Endometrial microvascular endothelial cells (primary cell): ENCODE measurements around the gene ARL4D. TPM values are rescaled to one million over a fixed set of nuclear protein-coding genes. Genes with fewer than 3 reads are reported as not detected.
"Not testable (repeated sequence)": the region's sequence is repeated elsewhere in the genome, so short reads cannot be mapped to it uniquely, and the experiment has no call there.

Source experiments
- in situ Hi-C: cut with HindIII; loops from 2 replicates; pipeline ENCODE4 v1.10.0; 2017; ENCODE audit warnings: low sequenced_read_pairs, low pct_unique_long_range_greater_than_20kb; ENCODE audit errors: inconsistent ontology term
- total RNA-seq: library from RNA; depleted of rRNA; stranded (reverse); fragments of >200 nt; gene quantifications from one replicate; pipeline ENCODE4 v1.2.3, GENCODE V29; 2015; ENCODE audit errors: inconsistent ontology term

The ARL4D gene
- total RNA-seq, 1 donor from 2014 or later = 1.4 TPM

DNA sequence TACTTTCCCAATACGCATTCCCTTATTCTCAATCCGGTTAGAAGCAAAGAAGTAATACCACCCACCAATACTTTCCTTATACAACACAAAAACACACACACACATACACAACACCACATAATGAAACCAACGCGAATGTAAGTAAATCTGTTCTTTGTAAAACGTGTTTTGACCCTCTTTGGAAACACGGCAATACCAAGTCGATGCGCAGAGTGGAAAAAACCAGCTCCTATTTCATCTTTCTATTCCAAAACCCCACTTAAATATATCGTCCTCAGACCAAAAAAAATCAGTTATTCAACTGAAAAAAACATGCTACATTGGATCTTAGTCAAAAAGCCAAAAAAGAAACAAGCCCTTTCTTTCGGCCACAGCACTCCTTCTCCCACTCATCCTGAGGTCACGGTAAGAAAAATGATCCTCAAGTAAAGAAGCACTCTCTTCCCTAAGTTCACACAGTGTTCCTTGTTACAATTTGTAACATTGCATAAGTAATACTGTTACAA lies 31.0 kb upstream of the ARL4D start:
- in situ Hi-C loops = no loop called here

DNA sequence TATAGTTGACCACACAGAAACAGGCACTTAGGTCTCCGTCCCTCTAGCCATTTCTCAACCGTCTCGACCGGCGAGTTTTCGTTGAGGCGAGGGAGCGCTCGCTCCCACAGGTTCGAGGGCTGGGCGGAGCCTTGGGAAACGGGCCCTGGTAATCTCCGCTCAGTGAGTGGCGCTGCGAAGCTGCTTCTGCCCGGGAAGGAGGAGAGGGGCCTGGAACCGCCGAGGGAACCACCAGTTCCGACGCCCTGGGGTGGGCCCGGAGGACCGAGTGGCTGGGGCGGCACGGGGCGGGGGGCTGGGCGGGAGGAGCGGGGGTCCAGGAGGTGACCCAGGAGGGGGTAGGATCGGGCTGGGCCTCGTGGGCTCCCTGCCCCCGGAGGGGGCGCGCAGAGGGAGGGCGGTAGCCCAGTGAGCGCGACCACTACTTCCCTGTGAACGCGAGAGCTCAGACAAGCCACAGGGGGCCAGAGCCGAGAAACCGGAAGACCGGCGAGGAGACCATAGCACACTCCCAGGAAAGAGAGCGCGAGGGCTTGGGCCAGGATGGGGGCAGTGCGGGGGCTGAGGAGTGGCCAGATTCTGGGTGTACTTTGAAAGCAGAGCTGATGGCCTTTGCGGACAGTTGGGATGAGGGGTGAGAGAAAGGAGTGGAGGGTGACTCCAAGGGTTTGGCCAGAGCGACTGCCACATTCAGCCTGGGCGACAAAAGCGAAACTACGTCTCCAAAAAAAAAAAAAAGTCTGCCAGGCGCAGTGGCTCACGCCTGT lies 29.9 kb upstream of the ARL4D start:
- in situ Hi-C loops = no loop called here

DNA sequence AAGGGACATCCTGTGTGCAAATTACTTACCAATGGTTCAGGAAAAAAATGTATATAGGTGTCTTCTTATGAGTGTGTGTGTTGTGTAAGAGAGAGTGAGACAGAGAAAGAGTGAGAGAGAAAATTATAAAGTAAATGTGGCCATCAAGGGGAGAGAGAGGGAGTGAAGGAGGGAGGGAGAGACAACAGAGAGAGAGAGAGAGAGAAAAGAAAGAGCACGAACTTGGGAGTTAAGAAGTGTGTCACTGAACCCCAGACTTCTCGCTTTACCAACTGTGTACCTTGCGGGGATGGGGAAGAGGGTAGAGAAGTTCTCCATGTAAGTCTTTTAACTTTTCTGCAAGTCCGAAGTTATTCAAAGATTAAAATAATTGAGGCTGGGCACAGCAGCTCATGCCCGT lies 28.8 kb upstream of the ARL4D start:
- in situ Hi-C loops = no loop called here

DNA sequence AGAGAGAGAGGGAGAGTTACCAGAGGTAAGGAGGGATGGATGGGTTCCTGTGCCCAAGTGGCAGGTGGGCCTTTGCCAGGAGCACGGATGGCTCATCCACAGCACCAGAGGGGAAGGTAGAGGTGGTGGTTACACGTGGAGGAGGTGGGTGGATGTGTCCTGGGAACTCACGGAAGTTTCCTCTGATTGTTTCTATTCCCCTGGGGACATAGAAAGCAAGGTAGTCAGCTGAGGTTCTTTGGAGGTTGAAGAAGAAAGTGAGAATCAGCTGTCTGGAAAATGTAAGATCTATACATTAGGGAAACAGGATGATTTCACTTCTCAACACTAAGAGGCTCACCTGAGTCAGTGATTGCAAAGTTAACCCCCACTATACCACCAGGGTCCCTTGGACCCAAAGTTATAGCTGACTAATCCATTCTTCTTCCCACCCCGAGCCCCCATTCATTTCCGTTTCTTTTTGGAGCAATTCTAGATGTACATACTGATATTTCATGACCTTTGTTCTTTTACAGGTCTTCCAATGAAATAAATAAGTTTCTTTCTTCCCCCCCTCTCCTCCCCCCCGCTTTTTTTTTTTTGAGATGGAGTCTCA lies 27.5 kb upstream of the ARL4D start:
- in situ Hi-C loops = no loop called here

DNA sequence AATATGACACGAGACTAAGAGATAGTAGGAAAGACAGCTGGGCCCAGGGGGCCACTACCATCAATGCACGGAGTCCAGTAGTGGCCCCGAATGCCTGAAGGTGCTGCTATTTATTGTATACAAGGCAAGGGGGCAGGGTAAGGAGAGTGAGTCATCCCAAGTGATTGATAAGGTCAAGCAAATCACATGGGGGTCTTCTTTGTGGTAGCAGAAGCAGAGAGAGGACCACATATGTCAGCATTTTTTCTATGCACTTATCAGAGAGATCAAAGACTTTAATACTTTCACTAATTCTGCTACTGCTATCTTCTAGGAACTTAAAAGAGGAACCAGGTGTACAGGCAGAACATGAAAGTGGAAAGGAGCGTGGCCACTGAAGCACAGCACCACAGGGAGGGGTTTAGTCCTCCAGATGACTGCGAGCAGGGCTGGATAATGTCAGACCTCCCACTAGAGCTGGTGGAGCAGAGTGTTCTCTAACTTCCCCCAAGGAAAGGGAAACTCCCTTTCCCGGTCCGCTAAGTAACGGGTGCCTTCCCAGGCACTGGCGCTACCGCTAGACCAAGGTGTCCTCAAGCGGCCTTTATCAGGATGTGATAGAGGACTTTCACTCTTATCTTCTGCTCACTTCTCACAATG lies 26.4 kb upstream of the ARL4D start:
- in situ Hi-C loops = no loop called here

DNA sequence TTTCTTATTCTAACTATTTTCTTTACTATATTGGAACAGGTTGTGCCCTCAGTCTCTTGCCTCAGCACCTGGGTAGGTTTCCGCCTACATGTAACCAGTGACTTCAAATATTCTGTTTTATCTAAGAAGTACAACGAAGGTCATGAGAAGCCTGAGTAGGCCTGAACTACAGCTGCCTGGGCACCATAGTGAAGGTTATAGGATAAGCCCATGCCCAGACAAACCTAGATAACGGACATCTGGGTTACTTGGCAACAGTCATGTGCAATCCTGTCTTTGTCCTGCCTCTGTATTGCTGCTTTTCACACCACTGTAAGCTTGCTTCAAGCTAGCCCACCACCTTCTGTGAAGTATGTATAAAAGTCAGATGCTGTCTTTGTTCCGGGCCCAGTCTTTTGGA lies 25.4 kb upstream of the ARL4D start:
- in situ Hi-C loops = no loop called here

DNA sequence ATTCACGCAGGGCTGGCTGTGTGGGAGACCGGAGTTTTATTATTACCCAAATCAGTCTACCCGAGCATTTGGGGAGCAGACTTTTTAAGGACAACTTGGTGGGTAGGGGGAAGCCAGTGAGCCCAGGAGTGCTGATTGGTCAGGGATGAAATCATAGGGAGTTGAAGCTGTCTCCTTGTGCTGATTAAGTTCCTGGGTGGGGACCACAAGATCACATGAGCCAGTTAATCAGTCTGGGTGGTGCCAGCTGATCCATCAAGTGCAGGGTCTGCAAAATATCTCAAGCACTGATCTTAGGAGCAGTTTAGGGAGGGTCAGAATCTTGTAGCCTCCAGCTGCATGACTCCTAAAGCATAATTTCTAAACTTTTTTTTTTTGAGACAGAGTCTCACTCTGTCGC lies 22.9 kb upstream of the ARL4D start:
- in situ Hi-C loops = not testable (repeated sequence)

DNA sequence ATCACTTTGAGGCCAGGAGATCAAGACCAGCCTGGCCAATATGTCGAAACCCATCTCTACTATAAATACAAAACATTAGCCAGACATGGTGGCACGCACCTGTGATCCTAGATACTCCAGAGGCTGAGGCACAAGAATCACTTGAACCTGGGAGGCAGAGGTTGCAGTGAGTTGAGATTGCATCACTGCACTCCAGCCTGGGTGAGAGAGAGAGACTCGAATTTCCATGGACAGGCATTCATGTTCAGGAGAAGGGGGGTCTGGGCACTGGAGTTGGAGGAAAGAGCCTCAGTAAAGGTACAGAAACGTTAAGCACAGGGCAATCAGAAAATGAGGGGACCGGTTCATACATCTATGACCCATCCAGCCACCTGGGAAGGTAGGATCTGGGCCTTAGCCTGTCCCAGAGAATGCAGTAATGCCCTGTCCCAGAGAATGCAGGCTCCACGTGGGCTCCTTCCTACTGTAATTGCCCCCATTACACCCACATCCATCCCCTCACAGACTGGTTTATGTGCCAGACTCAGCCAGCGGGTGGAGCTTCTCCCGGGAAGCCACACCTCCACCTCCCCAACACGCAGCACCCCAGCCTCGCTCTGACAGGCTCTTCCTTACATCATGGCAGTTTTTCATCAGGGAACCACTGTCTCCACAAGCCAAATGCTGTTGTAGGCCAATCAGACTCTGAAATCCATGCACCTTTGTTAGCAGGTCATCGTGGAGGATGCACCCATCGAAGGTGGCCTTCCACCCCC lies 21.6 kb upstream of the ARL4D start:
- in situ Hi-C loops = no loop called here

DNA sequence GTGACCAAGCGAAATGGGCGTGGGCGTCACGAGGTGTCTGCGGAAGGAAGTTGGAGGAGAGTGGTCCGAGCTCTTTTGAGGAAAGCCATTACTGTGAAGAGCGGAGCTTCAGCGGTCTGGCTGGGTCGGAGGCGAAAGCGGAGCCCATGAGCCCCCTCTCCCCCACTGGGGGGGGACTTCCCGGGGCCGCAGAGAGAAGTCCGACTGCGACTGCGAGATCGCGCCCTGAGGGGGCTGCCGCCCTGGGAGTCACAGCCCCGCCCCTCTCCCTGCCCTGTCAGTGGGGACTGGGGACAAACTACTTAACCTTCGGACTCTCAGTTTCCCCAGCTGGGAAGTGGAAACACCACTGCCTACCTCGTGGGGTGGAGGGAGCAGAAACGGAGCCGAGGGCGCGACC lies 20.0 kb upstream of the ARL4D start:
- in situ Hi-C loops = no loop called here

DNA sequence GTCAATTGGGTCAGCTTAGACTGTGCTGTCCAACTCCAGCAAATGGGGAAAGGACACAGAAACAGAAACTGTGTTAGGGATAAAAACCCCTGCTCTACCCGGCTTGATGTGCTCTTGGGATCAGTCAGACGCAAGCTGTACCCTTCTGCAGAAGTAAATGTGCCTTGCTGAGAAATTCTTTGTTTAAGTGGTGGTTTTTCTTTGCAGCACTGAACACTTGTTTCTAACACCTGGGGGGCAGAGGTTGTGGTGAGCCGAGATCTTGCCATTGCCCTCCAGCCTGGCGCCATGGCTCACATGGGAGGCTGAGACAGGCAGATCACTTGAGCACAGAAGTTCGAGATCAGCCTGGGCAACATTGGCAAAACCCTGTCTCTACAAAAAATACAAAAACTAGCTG lies 18.5 kb upstream of the ARL4D start:
- in situ Hi-C loops = no loop called here

DNA sequence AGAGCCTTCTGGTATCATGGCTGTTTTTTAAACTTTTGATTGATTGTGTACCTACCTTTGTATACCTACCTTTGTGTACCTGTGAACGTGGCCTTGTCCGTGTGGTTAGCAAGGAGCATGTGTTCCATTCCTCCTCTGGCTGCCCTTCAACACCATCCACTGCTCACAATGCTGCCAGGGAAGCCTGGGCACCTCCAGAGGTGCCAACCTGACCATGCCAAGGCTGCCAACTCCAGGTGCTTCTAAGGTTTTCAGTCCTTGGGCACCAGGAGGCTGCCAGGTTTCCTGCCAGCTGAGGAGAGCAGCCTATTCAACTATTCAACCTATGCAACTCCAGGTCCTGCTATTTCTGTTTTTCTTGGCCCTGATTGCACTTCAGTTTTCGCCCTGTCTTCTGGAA lies 17.6 kb upstream of the ARL4D start:
- in situ Hi-C loops = no loop called here

DNA sequence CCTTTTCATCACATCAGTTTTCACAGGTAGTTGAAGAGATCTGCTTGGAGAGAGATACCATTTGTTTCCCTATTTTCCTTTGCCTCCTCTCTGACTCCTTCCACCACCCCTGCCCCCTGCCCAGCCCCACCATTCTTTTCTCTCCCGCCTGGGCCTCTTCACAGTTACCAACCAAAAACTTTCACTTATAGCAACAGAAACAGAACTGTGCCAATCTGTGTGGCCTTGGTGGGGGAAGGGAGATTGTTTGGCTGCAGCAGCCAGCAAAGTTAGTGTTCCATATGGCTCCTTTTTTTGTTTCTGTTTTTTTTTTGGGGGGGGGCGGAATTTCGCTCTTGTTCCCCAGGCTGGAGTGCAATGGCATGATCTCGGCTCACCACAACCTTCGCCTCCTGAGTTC lies 17.2 kb upstream of the ARL4D start:
- in situ Hi-C loops = no loop called here

DNA sequence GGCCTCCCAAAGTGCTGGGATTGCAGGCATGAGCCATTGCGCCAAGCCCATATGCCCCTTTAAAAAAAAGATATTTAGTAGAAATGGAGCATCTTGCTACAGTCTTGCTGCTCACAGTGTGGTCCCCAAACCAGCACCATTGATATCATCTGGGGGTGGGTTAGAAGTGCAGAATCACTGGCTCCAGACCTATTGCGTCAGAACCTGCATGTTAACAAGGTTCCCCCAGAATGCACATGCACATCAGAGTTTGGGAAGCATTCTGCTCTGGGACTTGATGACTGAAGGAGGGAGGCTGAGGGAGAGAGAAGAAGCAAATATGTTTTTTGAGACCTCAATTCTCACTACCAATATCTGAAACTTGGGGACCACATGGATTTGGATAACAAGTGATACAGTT lies 16.0 kb upstream of the ARL4D start:
- in situ Hi-C loops = no loop called here

DNA sequence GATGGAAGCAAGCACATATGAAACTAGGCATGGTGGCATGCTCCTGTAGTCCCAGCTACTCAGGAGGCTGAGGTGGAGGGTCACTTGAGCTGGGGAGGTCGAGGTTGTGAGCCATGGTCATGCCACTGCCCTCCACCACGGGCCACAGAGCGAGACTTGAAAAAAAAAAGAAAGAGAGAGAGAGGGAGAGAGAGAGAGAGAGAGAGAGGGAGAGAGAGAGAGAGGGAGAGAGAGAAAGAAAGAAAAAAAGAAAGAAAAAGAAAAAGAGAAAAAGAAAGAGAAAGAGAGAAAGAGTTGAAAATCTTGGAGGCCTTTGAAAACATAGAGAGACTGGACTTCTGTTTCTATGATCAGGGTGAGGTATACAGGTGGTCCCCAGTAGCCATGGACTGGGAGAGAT lies 15.4 kb upstream of the ARL4D start:
- in situ Hi-C loops = no loop called here

DNA sequence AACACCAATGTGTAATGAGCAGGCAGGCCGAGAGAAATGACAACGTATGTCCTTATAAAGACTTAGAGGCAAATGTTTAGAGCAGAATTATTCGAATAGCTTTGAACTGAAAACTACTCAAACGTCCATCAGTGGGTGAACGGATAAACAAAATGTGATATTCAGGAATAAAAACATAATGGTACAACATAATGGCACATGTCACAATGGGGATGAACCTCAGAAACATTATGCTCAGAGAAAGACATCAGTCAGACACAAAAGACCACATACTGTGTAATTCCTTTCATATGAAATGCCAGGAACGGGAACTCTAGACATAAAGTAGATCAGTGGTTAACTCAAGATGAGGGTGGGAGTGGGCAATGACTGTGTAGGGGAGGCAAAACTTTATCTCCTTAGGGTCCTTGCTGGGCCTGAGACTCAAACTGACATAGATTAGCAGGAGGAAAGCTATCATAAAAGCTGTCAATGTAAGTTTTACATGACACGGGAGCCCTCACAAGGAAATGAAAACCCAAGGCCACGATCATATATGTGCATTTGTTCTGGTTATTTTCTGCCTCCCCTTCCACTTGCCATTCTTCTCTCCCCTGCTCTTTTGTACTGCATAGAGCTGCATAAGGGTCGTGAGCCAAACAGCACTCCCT lies 14.8 kb upstream of the ARL4D start:
- in situ Hi-C loops = no loop called here

DNA sequence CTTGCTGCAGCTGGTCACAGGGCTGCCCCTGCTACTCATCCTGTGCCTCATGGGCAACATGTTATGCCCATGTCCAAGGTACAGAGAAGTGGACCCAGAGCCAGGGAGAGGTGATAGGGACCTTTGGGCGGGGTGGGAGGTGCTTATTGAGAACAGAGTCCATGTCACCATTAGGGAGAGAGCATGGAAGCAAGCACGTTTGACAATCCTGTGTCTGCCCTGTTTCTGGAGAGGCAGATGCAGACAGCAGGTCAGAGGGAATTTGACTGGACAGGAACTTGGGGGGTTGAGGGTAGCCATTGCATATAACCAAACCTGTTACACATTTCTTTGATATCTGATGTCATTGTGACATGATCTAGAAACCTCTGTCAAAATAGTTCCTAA lies 14.3 kb upstream of the ARL4D start:
- in situ Hi-C loops = no loop called here

DNA sequence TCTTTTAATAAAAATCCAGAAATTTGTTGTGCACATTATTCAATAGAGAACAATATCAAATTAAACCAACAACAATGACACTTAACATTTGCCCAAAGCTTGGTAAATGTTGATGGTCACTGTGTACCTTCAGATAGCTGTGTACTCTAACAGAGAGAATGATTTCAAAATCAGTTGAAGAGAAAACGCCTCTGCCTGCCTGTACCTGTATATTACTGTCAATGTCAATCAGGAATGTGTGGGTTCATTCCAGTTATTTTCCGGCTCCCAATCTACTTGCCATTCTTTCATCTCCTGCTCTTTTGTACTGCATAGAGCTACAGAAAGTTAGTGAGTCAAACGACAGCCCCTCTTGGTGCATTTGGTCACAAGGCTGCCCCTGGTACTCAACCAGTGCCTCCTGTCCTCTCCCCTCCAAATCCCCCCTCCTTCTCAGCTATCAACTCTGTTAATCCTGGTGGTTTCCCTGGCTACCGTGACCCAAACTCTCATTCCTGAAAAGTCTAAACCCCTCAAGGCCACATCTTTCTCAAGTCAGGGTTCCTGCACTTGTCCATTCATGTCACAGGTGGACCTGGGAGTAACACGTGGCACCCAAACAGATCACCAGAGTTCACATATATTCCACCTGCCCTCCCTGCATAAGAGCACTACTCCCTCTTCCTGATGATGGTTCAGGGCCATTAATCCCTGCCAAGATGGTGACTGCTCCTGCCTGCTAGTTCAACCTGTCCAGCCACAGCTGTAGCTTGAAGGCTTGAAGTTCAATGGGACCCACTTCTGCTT lies 13.6 kb upstream of the ARL4D start:
- in situ Hi-C loops = no loop called here

DNA sequence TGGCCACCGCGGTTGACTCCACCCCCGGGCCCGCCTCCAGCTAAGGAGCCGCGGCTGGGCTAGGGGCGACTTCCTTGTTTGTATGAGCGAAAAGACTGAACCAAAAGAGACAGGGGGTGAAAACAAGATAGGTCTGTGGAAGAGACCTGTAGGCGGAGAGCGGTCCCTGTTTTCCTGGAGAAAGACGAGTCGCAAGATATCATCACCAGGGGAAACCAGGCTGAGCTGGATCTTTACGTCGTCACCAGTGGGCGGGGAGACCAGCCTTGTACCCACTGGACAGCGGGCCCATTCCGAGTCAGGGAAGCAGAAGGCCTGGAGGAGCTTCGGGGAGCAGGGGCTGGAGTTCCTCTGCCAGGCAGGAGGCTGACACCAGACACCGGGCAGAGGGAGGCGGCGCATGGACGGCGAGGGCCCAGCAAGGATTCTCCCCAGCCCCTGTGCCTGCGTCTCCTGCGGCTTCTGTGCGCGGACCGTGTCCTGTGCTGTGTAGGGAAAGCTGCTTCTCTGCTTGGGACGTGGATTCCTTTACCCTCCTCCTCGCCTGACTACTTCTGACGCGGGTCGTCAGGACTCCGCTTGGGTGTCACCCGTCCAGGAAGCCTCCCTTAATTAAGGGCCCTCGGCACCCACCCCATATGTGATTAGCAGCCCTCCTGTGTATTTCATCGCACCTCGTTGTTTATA lies 10.3 kb upstream of the ARL4D start:
- in situ Hi-C loops = no loop called here
